K562 (cell line): ENCODE data around the gene ZNF319. TPM values are rescaled to one million over a fixed set of nuclear protein-coding genes. Genes with fewer than 3 reads are reported as not detected.
A peak's percentile ranks its signal among the peaks of the same experiment; 100 is the strongest.

Source experiments
- ARID1B ChIP-seq: fragments of 450-650 bp; IDR thresholded peaks from 2 replicates; pipeline ENCODE4 v1.6.1; 2016; ENCODE audit warnings: antibody characterized with exemption, mild to moderate bottlenecking, inconsistent platforms
- BMI1 ChIP-seq: fragments of 150-350 bp; IDR thresholded peaks from 2 replicates; pipeline ENCODE4 v1.6.1; 2014; ENCODE audit warnings: low read length
- BRD4 ChIP-seq: fragments of 200-600 bp; sonication (generic); IDR thresholded peaks from 2 replicates; pipeline ENCODE4 v1.6.1; 2017; ENCODE audit warnings: inconsistent platforms
- CREB1 ChIP-seq, 2 experiments: sonication (generic) in 1 of 2; formaldehyde crosslinking in 1 of 2; IDR thresholded peaks; 2 replicates each; pipeline versions ENCODE4 v1.6.1 to v1.8.0; 2012 to 2022; ENCODE audit warnings: inconsistent platforms in 1 of 2, mild to moderate bottlenecking in 1 of 2, missing genetic modification reagents in 1 of 2, moderate library complexity in 1 of 2
- GABPB2 ChIP-seq: fragments of 250-450 bp; sonication (Bioruptor Pico); conservative IDR thresholded peaks from 2 replicates; pipeline ENCODE4 v1.5.1; 2021; ENCODE audit warnings: mild to moderate bottlenecking
- GATAD2B ChIP-seq: fragments of 450-650 bp; IDR thresholded peaks from 2 replicates; pipeline ENCODE4 v1.6.1; 2017; ENCODE audit warnings: mild to moderate bottlenecking, borderline replicate concordance
- HMGN3 ChIP-seq: IDR thresholded peaks from 2 replicates; pipeline ENCODE4 v1.6.1; 2011; ENCODE audit warnings: borderline replicate concordance, low read depth, mild to moderate bottlenecking, mixed read lengths, low read length; ENCODE audit not compliant: insufficient read length; ENCODE audit errors: extremely low read depth
- ILK ChIP-seq: fragments of 450-650 bp; IDR thresholded peaks from 2 replicates; pipeline ENCODE4 v1.6.1; 2016; ENCODE audit warnings: missing genetic modification characterization, low read depth, mild to moderate bottlenecking, missing compliant biosample characterization, moderate library complexity, borderline replicate concordance
- KAT2B ChIP-seq: IDR thresholded peaks from one replicate; pipeline ENCODE4 v1.6.1; 2012; ENCODE audit warnings: low read depth, mild to moderate bottlenecking, control low read depth, inconsistent platforms, low read length, moderate library complexity
- LCOR ChIP-seq: sonication (generic); formaldehyde crosslinking; IDR thresholded peaks from 2 replicates; pipeline ENCODE4 v1.8.0; 2022; ENCODE audit warnings: mild to moderate bottlenecking, missing genetic modification reagents
- MED1 ChIP-seq: sonication (generic); formaldehyde crosslinking; IDR thresholded peaks from 2 replicates; pipeline ENCODE4 v1.8.1; 2023; ENCODE audit warnings: missing genetic modification reagents, borderline replicate concordance
- MTA3 ChIP-seq: fragments of 450-650 bp; formaldehyde crosslinking; IDR thresholded peaks from 2 replicates; pipeline ENCODE4 v1.6.1; 2017; ENCODE audit warnings: mild to moderate bottlenecking, borderline replicate concordance
- PCBP1 ChIP-seq: fragments of 200-400 bp; formaldehyde crosslinking; IDR thresholded peaks from 2 replicates; pipeline ENCODE4 v1.6.1; 2018; ENCODE audit warnings: mild to moderate bottlenecking, low read depth, low read length; ENCODE audit not compliant: poor library complexity, severe bottlenecking
- PHF20 ChIP-seq: fragments of 450-650 bp; IDR thresholded peaks from 2 replicates; pipeline ENCODE4 v1.6.1; 2018; ENCODE audit not compliant: partially characterized antibody
- POLR2B ChIP-seq: fragments of 450-650 bp; IDR thresholded peaks from 2 replicates; pipeline ENCODE4 v1.6.1; 2018; ENCODE audit warnings: low read depth; ENCODE audit not compliant: partially characterized antibody
- RBM15 ChIP-seq: fragments of 200-400 bp; formaldehyde crosslinking; IDR thresholded peaks from 2 replicates; pipeline ENCODE4 v1.6.1; 2018; ENCODE audit warnings: mild to moderate bottlenecking, low read length, moderate library complexity; ENCODE audit not compliant: insufficient read depth
- TEAD4 ChIP-seq, 2 experiments: sonication (generic) in 1 of 2; formaldehyde crosslinking in 1 of 2; IDR thresholded peaks; 2 replicates each; pipeline versions ENCODE4 v1.6.1 to v1.8.0; 2012 to 2022; ENCODE audit warnings: borderline replicate concordance in 1 of 2, inconsistent platforms in 1 of 2, low read length in 1 of 2, mild to moderate bottlenecking in 1 of 2, missing genetic modification reagents in 1 of 2
- YY1 ChIP-seq, 3 experiments: IDR thresholded peaks; 2 replicates each; pipeline ENCODE4 v1.6.1; 2011; ENCODE audit warnings: low read length in 2 of 3, mild to moderate bottlenecking in 2 of 3, moderate library complexity in 2 of 3, borderline replicate concordance in 1 of 3, control low read depth in 1 of 3, low read depth in 1 of 3; ENCODE audit not compliant: insufficient read depth in 3 of 3, insufficient replicate concordance in 2 of 3, control insufficient read depth in 1 of 3, insufficient read length in 1 of 3; ENCODE audit errors: extremely low read depth in 1 of 3
- ZNF589 ChIP-seq: fragments of 200-800 bp; sonication (Bioruptor generic); IDR thresholded peaks from 2 replicates; pipeline ENCODE4 v1.6.1; 2016; ENCODE audit warnings: low read depth, missing genetic modification characterization, missing compliant biosample characterization
- polyA plus RNA-seq, 8 experiments: library from polyadenylated mRNA; depleted of rRNA in 4 of 8; stranded (reverse) in 5 of 8; unstranded in 3 of 8; fragments of >200 nt; fragmentation: Nextera tagmentation in 2 of 8; fragmentation: Illumina TruSeq in 1 of 8; extraction: Ambion mirVana in 2 of 8; extraction: Trizol in 1 of 8; gene quantifications; 2 replicates each; pipeline versions ENCODE4 v1.2.1 to v1.2.3, GENCODE V29; 2011 to 2014; ENCODE audit warnings: inconsistent platforms in 1 of 8, missing spikeins in 1 of 8
- total RNA-seq, 7 experiments: library from RNA; depleted of rRNA in 6 of 7; stranded (reverse); fragments of >200 nt in 6 of 7; fragmentation: Illumina TruSeq in 2 of 7; extraction: Trizol in 2 of 7; gene quantifications; 2 replicates each; pipeline versions ENCODE4 v1.2.1 to v1.2.3, GENCODE V29; 2011 to 2021; ENCODE audit warnings: low replicate concordance in 1 of 7
- TF ChIP-seq, protein P1 (sequence below): fragments of 450-650 bp; formaldehyde crosslinking; IDR thresholded peaks from 2 replicates; pipeline ENCODE4 v1.4.0; 2020; ENCODE audit warnings: mild to moderate bottlenecking, moderate library complexity
- TF ChIP-seq, protein P2 (sequence below), 2 experiments: fragments of 150-350 bp in 1 of 2; IDR thresholded peaks; 2 replicates each; pipeline ENCODE4 v1.6.1; 2012 to 2016; ENCODE audit warnings: low read depth in 2 of 2, low read length in 2 of 2, mild to moderate bottlenecking in 1 of 2, moderate library complexity in 1 of 2

ZNF319 gene
- total and polyA plus RNA-seq, 9 of the 15 experiments (the other 6 are each of a cell fraction or from before 2014, with no cell fraction given), result 0.20 to 5.7 (median 1.4) TPM

DNA sequence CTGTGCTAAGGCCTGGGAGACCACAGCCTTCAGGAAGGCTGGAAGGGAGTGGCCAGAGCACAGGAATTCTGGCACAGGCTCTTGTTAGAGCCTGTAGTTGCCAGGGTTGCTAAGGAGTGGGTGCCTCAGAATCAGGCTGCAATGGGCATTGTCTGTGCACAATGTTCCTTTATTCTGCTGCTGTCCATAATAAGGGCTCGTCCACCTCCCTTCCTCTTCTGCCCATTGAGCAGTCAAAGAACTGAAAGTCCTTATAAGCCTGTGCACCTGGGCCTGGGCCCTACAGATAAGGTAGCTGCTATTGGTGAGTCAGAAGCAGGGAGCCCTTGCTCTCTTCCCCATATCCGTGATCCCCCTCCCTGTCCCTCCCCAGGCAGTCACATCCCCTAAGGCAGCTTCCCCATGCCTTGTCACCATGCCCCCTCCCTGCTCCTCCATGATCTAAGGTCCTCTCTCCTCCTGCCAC is 24.1 kb downstream of the ZNF319 start (continued):
- no peak for TF ChIP-seq RBM15
- TF ChIP-seq CREB1 (IDR thresholded peaks at IDR 0.05), result no peak
- TF ChIP-seq CREB1 (CRISPR knock-in tag; IDR thresholded peaks at IDR 0.05), result no peak
- no peak for TF ChIP-seq BRD4
- TF ChIP-seq TEAD4 (IDR thresholded peaks at IDR 0.05; ENCODE audit: low read length), result peak; percentile 94
- TF ChIP-seq TEAD4 (CRISPR knock-in tag; IDR thresholded peaks at IDR 0.05; ENCODE audit: borderline replicate concordance), result no peak
- TF ChIP-seq ZNF589, result no peak
- TF ChIP-seq HMGN3, result no peak
- no peak for TF ChIP-seq PCBP1
- no peak for TF ChIP-seq BMI1
- TF ChIP-seq MTA3, result no peak; the same call in 1 of the 2 replicates
- no peak for TF ChIP-seq PHF20
- 0 out of 2 replicates have a peak, but pooled peaks have one; percentile 62 for TF ChIP-seq GATAD2B
- TF ChIP-seq KAT2B, result no peak
- TF ChIP-seq, protein P1, sequence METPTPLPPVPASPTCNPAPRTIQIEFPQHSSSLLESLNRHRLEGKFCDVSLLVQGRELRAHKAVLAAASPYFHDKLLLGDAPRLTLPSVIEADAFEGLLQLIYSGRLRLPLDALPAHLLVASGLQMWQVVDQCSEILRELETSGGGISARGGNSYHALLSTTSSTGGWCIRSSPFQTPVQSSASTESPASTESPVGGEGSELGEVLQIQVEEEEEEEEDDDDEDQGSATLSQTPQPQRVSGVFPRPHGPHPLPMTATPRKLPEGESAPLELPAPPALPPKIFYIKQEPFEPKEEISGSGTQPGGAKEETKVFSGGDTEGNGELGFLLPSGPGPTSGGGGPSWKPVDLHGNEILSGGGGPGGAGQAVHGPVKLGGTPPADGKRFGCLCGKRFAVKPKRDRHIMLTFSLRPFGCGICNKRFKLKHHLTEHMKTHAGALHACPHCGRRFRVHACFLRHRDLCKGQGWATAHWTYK, result no peak
- TF ChIP-seq POLR2B, result no peak
- no peak for TF ChIP-seq MED1 (CRISPR knock-in tag)
- TF ChIP-seq GABPB2 (CRISPR knock-in tag), result no peak
- peak; percentile 99 for TF ChIP-seq ARID1B
- TF ChIP-seq ILK (tag), result no peak
- TF ChIP-seq, protein P2, sequence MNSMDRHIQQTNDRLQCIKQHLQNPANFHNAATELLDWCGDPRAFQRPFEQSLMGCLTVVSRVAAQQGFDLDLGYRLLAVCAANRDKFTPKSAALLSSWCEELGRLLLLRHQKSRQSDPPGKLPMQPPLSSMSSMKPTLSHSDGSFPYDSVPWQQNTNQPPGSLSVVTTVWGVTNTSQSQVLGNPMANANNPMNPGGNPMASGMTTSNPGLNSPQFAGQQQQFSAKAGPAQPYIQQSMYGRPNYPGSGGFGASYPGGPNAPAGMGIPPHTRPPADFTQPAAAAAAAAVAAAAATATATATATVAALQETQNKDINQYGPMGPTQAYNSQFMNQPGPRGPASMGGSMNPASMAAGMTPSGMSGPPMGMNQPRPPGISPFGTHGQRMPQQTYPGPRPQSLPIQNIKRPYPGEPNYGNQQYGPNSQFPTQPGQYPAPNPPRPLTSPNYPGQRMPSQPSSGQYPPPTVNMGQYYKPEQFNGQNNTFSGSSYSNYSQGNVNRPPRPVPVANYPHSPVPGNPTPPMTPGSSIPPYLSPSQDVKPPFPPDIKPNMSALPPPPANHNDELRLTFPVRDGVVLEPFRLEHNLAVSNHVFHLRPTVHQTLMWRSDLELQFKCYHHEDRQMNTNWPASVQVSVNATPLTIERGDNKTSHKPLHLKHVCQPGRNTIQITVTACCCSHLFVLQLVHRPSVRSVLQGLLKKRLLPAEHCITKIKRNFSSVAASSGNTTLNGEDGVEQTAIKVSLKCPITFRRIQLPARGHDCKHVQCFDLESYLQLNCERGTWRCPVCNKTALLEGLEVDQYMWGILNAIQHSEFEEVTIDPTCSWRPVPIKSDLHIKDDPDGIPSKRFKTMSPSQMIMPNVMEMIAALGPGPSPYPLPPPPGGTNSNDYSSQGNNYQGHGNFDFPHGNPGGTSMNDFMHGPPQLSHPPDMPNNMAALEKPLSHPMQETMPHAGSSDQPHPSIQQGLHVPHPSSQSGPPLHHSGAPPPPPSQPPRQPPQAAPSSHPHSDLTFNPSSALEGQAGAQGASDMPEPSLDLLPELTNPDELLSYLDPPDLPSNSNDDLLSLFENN (IDR thresholded peaks at IDR 0.05; ENCODE audit: low read depth in 2 of 2, low read length in 2 of 2), result peak in 1 of 2 experiments; percentile 90; a peak in 2 of 4 replicates
- TF ChIP-seq LCOR (CRISPR knock-in tag), result no peak
- TF ChIP-seq YY1 (IDR thresholded peaks at IDR 0.05; ENCODE audit: borderline replicate concordance in 1 of 3, control insufficient read depth in 1 of 3, extremely low read depth in 1 of 3, insufficient read depth in 3 of 3, insufficient read length in 1 of 3, insufficient replicate concordance in 2 of 3, low read depth in 1 of 3, low read length in 2 of 3), result peak in 2 of 3 experiments; percentile 59 to 72
